Stimulated activated CD4-positive, alpha-beta T cell treated with anti-CD3 and anti-CD28 coated beads, Interleukin-15, amount 100 ng/mL, for 1 hour (primary cell): Measurements from ENCODE around the gene KRTAP12-2.
"Not testable (repeated sequence)": the region's sequence is repeated elsewhere in the genome, so short reads cannot be mapped to it uniquely, and the experiment has no call there.

ENCODE experiments used
- DNase-seq, 2 donors: peaks; one replicate each; pipeline ENCODE4 v3.0.0-alpha.2; 2020; ENCODE audit warnings: low read depth in 1 of 2, low spot score in 1 of 2

Gene KRTAP12-2

GRCh38 chr21:44632067-44632466 lies 34.7 kb downstream of the KRTAP12-2 start:
- no peak for DNase-seq

GRCh38 chr21:44630440-44630839 lies 36.3 kb downstream of the KRTAP12-2 start:
- DNase-seq, result no peak

DNA sequence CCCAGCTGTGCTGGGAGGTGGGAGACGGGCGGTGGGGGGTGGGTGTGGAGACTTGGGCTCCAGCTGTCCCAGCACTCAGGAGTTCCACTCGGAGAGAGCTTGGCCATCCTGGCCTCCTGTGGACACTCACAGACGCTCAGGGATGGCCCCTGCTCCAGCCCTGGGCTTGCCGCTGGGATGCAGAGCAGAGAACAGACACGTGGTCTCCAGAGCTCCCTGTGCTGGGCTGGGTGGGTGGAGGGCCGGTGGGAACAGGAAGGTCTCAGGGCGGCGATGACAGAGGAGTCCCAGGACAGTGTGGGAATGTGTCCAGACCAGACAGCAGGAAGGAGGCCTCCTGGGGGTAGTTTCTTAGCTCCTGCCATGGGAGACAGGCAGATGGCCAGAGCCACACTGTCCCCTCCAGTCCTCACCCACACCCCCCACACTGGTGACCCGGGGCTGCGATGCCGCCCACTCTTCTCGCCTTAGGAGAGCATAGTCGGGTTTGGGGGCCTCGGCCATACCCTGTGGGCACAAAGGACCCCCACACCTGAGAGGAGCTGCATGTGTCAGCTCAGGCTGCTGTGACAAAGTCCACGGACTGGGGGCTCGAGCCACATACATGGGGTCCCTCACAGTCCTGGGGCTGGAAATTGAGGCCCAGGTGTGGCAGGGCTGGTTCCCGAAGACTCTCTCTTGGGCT lies 37.9 kb downstream of the KRTAP12-2 start:
- DNase-seq, result no peak

DNA sequence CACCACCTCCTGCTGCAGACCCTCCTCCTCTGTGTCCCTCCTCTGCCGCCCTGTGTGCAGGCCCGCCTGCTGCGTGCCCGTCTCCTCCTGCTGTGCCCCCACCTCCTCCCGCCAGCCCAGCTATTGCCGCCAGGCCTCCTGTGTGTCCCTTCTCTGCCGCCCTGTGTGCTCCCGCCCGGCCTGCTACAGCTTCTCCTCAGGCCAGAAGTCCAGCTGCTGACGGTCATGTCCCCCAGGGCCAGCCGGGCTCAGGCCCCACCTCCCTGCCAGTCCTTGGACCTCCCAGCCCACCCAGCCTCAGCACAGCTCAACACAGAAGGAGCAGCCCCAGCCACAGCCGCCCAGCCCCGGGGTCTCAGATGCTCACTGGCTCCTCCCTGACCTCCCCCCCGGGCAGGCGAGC lies 38.9 kb downstream of the KRTAP12-2 start:
- DNase-seq, result not testable (repeated sequence)

GRCh38 chr21:44627181-44627822 lies 39.4 kb downstream of the KRTAP12-2 start:
- DNase-seq, result not testable (repeated sequence)

GRCh38 chr21:44626673-44627143 lies 40.0 kb downstream of the KRTAP12-2 start, which contains the start of gene KRTAP10-9:
KRTAP10-9 (plus strand) TSS chr21:44627093; CDS start chr21:44627172, 79 bp downstream.
- DNase-seq, result no peak

- no peak for DNase-seq
These were observed 40.5 kb downstream of the KRTAP12-2 start for GRCh38 chr21:44626262-44626661.

DNA sequence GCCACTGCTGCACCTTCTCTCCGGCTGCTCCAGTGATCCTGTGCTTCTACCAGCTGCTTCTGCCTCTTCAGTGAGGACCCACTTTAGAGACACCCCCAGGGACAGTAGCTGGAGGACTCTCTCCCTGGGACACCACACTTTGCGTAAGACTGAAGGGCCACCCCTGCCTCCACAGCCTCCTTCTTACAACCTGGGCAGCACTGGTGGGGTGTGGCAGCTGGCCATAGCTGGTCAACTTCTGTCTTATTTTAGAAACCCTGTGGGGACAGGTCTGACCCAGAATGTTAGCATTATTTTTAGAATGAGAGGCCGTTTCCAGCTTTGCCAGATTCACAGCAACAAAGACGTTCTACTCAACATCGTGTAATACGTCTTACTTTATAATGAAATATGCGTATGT lies 41.0 kb downstream of the KRTAP12-2 start:
- DNase-seq, result no peak

GRCh38 chr21:44623575-44623974 lies 43.2 kb downstream of the KRTAP12-2 start:
- no peak for DNase-seq

DNA sequence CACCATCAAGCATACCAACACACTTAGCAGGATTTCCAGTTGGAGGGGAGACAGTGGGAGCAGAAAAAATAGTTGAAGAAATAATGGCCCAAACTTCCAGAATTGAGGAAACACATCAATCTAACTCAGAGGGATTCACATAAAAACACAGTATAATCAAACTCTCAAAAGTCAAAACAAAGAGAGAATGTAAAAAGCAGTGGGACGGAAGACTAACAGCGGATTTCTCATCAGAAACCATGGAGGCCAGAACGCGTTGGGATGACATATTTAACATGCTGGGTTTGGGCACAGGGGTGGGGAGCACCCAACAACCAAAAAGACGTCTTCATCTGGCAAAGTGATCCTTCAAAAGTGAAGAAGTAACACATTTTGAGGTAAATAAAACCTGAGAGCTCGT lies 46.8 kb downstream of the KRTAP12-2 start:
- no peak for DNase-seq

GRCh38 chr21:44618909-44619308 lies 47.8 kb downstream of the KRTAP12-2 start:
- DNase-seq, result peak; percentile 26 to 34

DNA sequence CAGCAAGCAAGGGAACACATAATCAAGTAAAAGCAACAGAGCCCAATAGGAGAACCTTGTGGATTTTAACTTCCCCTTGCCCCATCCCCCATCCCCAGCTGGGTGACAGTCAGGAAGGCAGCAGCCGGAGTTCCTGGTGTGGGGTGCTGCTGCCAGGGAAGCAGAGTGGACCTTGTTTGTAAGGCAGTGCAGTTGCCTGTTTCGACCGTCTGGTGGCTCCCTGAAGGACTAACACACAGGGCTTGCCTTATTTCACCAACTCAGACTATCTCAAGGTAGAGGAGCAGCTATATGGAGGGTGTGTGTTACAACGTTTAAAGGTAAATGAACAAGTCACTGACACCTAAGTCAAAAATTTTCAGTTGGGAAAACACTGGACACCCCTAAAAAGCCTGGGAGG lies 48.2 kb downstream of the KRTAP12-2 start:
- DNase-seq, result no peak

DNA sequence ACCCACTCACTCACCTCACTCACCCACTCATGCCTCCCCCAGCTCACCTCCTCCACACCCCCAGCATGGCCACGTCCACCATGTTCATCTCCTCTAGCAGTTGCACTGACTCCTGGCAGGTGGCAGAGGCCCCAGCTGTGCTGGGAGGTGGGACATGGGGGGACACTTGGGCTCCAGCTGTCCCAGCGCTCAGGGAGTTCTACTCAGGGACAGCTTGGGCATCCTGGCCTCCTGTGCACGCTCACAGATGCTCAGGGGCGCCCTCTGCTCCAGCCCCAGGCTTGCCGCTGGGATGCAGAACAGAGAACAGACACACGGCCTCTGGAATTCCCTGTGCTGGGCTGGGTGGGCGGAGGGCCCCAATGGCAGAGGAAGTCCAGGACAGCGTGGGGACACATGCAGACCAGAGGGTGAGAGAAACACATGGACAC lies 49.6 kb downstream of the KRTAP12-2 start:
- no peak for DNase-seq

- no peak for DNase-seq
These were observed 50.2 kb downstream of the KRTAP12-2 start for GRCh38 chr21:44616591-44616926.
